Measurements from ENCODE around the gene GMDS.
"Not testable (repeated sequence)": the region's sequence is repeated elsewhere in the genome, so short reads cannot be mapped to it uniquely, and the experiment has no call there.

The GMDS gene

GRCh38 chr6:1695546-1696462 lies 549.6 kb downstream of the GMDS start:
- H3K4me1 ChIP-seq (ENCODE audit: control insufficient read depth, insufficient read depth, low read length, unreplicated experiment): peaks cover 1% of the 10 kb centered on the region
- H2AFZ ChIP-seq (ENCODE audit: low read length, unreplicated experiment): no peak overlapping the region

GRCh38 chr6:1691828-1692227 lies 553.6 kb downstream of the GMDS start:
- not testable (repeated sequence) for H2AFZ ChIP-seq (ENCODE audit: low read length, unreplicated experiment); H3K4me1 ChIP-seq (ENCODE audit: control insufficient read depth, insufficient read depth, low read length, unreplicated experiment); H3K27me3 ChIP-seq (ENCODE audit: insufficient read depth, low read length); H3K79me2 ChIP-seq (ENCODE audit: control insufficient read depth, insufficient read depth, low read length, unreplicated experiment); H3K4me3 ChIP-seq (ENCODE audit: low read depth, low read length); H3K36me3 ChIP-seq (ENCODE audit: insufficient read depth, low read length); H3K27ac ChIP-seq (ENCODE audit: low read depth, low read length)

More at GRCh38 chr6:1695546-1696462, 549.6 kb downstream of the GMDS start:
- Histone ChIP-seq H3K36me3 (ENCODE audit: insufficient read depth, low read length) (no peaks in the 10 kb centered on the region), H3K4me3 (ENCODE audit: low read depth, low read length) (no peak overlapping the region), H3K27ac (ENCODE audit: low read depth, low read length) (no peak overlapping the region), H3K79me2 (ENCODE audit: control insufficient read depth, insufficient read depth, low read length, unreplicated experiment) (no peaks in the 10 kb centered on the region), H3K27me3 (ENCODE audit: insufficient read depth, low read length) (no peaks in the 10 kb centered on the region)

- H2AFZ ChIP-seq (ENCODE audit: low read length, unreplicated experiment); H3K79me2 ChIP-seq (ENCODE audit: control insufficient read depth, insufficient read depth, low read length, unreplicated experiment); H3K4me3 ChIP-seq (ENCODE audit: low read depth, low read length); H3K27me3 ChIP-seq (ENCODE audit: insufficient read depth, low read length); H3K27ac ChIP-seq (ENCODE audit: low read depth, low read length); H3K36me3 ChIP-seq (ENCODE audit: insufficient read depth, low read length): not testable (repeated sequence)
- H3K4me1 ChIP-seq (ENCODE audit: control insufficient read depth, insufficient read depth, low read length, unreplicated experiment): peaks cover 13% of the 10 kb centered on the region
Measured at GRCh38 chr6:1690656-1691055, 554.7 kb downstream of the GMDS start.

GRCh38 chr6:1689141-1689540 lies 556.3 kb downstream of the GMDS start:
- no peak overlapping the region for H3K4me3 ChIP-seq (ENCODE audit: low read depth, low read length)
- no peak overlapping the region for H3K27ac ChIP-seq (ENCODE audit: low read depth, low read length)
- H3K79me2 ChIP-seq (ENCODE audit: control insufficient read depth, insufficient read depth, low read length, unreplicated experiment): no peaks in the 10 kb centered on the region
- no peaks in the 10 kb centered on the region for H3K36me3 ChIP-seq (ENCODE audit: insufficient read depth, low read length)
- H3K27me3 ChIP-seq (ENCODE audit: insufficient read depth, low read length): no peaks in the 10 kb centered on the region
- H3K4me1 ChIP-seq (ENCODE audit: control insufficient read depth, insufficient read depth, low read length, unreplicated experiment): peaks cover 19% of the 10 kb centered on the region
- no peak overlapping the region for H2AFZ ChIP-seq (ENCODE audit: low read length, unreplicated experiment)

DNA sequence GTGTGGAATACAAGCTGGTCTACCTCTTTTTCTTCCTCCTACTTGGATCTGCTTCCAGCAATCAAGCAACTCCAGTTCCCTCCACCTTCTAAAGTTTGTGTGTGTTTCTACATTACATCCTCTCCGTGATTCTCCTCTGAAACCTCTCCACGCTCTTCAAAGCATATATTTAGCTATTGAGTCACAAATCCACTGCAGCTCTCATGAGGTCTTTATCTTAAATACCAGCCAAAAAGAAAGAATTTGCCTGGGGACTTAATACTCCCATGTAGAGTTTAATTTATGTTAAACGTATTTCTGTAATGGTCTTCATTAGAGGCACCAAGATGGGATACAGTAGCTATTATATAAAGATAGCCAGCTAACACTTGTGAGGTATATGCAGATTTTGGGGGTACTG lies 557.0 kb downstream of the GMDS start:
- no peaks in the 10 kb centered on the region for H3K79me2 ChIP-seq (ENCODE audit: control insufficient read depth, insufficient read depth, low read length, unreplicated experiment)
- no peak overlapping the region for H3K27ac ChIP-seq (ENCODE audit: low read depth, low read length)
- H2AFZ ChIP-seq (ENCODE audit: low read length, unreplicated experiment): no peak overlapping the region
- no peaks in the 10 kb centered on the region for H3K36me3 ChIP-seq (ENCODE audit: insufficient read depth, low read length)
- H3K4me1 ChIP-seq (ENCODE audit: control insufficient read depth, insufficient read depth, low read length, unreplicated experiment): peaks cover 19% of the 10 kb centered on the region
- no peak overlapping the region for H3K4me3 ChIP-seq (ENCODE audit: low read depth, low read length)
- H3K27me3 ChIP-seq (ENCODE audit: insufficient read depth, low read length): no peaks in the 10 kb centered on the region

- Histone ChIP-seq H3K36me3 (ENCODE audit: insufficient read depth, low read length) (no peaks in the 10 kb centered on the region), H3K4me3 (ENCODE audit: low read depth, low read length) (no peak overlapping the region), H3K27ac (ENCODE audit: low read depth, low read length) (no peak overlapping the region), H2AFZ (ENCODE audit: low read length, unreplicated experiment) (no peak overlapping the region), H3K79me2 (ENCODE audit: control insufficient read depth, insufficient read depth, low read length, unreplicated experiment) (no peaks in the 10 kb centered on the region), H3K27me3 (ENCODE audit: insufficient read depth, low read length) (no peaks in the 10 kb centered on the region), H3K4me1 (ENCODE audit: control insufficient read depth, insufficient read depth, low read length, unreplicated experiment) (peaks cover 19% of the 10 kb centered on the region)
Measured at GRCh38 chr6:1687402-1687801, 558.0 kb downstream of the GMDS start.

GRCh38 chr6:1686117-1687098 lies 559.0 kb downstream of the GMDS start:
- Histone ChIP-seq H3K79me2 (ENCODE audit: control insufficient read depth, insufficient read depth, low read length, unreplicated experiment) (no peaks in the 10 kb centered on the region), H3K36me3 (ENCODE audit: insufficient read depth, low read length) (no peaks in the 10 kb centered on the region), H3K27ac (ENCODE audit: low read depth, low read length) (peak overlapping the region; percentile 57), H3K4me1 (ENCODE audit: control insufficient read depth, insufficient read depth, low read length, unreplicated experiment) (peaks cover 19% of the 10 kb centered on the region), H2AFZ (ENCODE audit: low read length, unreplicated experiment) (peak overlapping the region; percentile 27), H3K4me3 (ENCODE audit: low read depth, low read length) (peak overlapping the region; percentile 5; the same call in 1 of the 2 replicates), H3K27me3 (ENCODE audit: insufficient read depth, low read length) (no peaks in the 10 kb centered on the region)

GRCh38 chr6:1679688-1680068 lies 565.7 kb downstream of the GMDS start:
- H3K36me3 ChIP-seq (ENCODE audit: insufficient read depth, low read length): no peaks in the 10 kb centered on the region
- H2AFZ ChIP-seq (ENCODE audit: low read length, unreplicated experiment): no peak overlapping the region
- H3K79me2 ChIP-seq (ENCODE audit: control insufficient read depth, insufficient read depth, low read length, unreplicated experiment): no peaks in the 10 kb centered on the region
- no peaks in the 10 kb centered on the region for H3K27me3 ChIP-seq (ENCODE audit: insufficient read depth, low read length)
- no peak overlapping the region for H3K27ac ChIP-seq (ENCODE audit: low read depth, low read length)
- no peak overlapping the region for H3K4me3 ChIP-seq (ENCODE audit: low read depth, low read length)
- H3K4me1 ChIP-seq (ENCODE audit: control insufficient read depth, insufficient read depth, low read length, unreplicated experiment): no peaks in the 10 kb centered on the region

DNA sequence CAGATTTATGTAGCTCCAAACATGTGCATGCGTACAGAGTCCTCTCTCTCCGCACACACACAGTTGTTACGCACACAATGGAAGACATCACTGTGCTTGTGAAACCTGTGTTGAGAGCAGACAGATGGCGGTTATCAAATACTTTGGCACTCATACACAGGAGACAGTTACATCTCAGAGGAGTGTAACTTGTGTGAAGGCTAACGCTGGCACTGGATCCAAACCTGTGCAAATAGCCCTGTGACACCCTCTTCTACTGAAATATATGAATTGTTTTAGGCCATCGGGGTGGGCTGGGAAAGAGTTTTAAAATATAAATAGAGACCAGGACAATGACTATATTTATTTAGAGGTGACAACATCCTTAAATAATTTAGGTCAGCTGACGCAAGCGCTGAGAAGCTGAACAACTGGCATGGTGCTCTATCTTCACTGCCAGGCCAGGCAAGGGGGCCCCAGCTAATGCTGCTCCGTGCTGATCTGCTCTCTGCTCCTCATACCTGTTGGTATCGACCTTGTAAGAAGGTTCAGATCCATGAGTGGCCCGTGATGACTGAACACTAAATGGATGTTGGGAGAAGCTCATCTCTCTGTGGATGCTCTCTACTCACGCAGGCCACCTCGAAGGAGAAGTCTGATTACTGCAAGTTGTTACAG lies 566.2 kb downstream of the GMDS start:
- Histone ChIP-seq H3K4me1 (ENCODE audit: control insufficient read depth, insufficient read depth, low read length, unreplicated experiment) (no peaks in the 10 kb centered on the region), H3K36me3 (ENCODE audit: insufficient read depth, low read length) (no peaks in the 10 kb centered on the region), H3K27me3 (ENCODE audit: insufficient read depth, low read length) (no peaks in the 10 kb centered on the region), H3K4me3 (ENCODE audit: low read depth, low read length) (no peak overlapping the region), H3K79me2 (ENCODE audit: control insufficient read depth, insufficient read depth, low read length, unreplicated experiment) (no peaks in the 10 kb centered on the region), H3K27ac (ENCODE audit: low read depth, low read length) (no peak overlapping the region), H2AFZ (ENCODE audit: low read length, unreplicated experiment) (no peak overlapping the region)

DNA sequence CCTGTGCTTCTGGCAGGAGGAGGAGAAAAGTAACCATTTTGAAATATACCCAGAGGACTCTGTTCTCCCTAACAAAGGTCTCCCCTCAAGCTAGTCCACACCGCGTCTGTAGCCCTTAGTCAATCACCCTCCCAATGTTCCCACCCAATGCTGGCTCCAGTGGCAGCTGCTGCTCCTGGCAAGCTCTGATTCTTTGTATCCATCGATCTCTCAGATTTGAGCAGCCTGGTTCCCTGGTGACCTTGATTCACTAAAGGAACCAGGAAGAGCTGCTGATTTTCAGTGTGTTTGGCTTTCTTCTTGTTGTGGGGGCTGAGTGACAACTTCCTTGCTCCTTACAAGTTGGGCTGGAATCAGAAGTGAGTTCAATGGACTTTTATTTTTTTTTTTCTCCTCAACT lies 567.2 kb downstream of the GMDS start:
- H3K79me2 ChIP-seq (ENCODE audit: control insufficient read depth, insufficient read depth, low read length, unreplicated experiment): no peaks in the 10 kb centered on the region
- H3K27ac ChIP-seq (ENCODE audit: low read depth, low read length): no peak overlapping the region
- H3K4me3 ChIP-seq (ENCODE audit: low read depth, low read length): no peak overlapping the region
- H3K27me3 ChIP-seq (ENCODE audit: insufficient read depth, low read length): no peaks in the 10 kb centered on the region
- no peaks in the 10 kb centered on the region for H3K36me3 ChIP-seq (ENCODE audit: insufficient read depth, low read length)
- no peak overlapping the region for H2AFZ ChIP-seq (ENCODE audit: low read length, unreplicated experiment)
- no peaks in the 10 kb centered on the region for H3K4me1 ChIP-seq (ENCODE audit: control insufficient read depth, insufficient read depth, low read length, unreplicated experiment)

Measured in ACC112 (cell line).